GM23338 (cell line): Measurements from ENCODE around the gene TEX29.

Experiments used
- CREB1 ChIP-seq: fragments of 250-450 bp; sonication (Bioruptor Pico); IDR thresholded peaks from 2 replicates; pipeline ENCODE4 v1.5.0; 2020; ENCODE audit warnings: low read depth, mild to moderate bottlenecking, moderate library complexity
- EZH2 ChIP-seq: fragments of 200-600 bp; sonication (generic); IDR thresholded peaks from one replicate; pipeline ENCODE4 v1.8.0; 2017; ENCODE audit warnings: antibody characterized with exemption, mild to moderate bottlenecking, low read depth; ENCODE audit not compliant: unreplicated experiment
- EZH2phosphoT487 ChIP-seq: fragments of 200-600 bp; sonication (generic); IDR thresholded peaks from one replicate; pipeline ENCODE4 v1.8.1; 2018; ENCODE audit warnings: antibody characterized with exemption; ENCODE audit not compliant: unreplicated experiment
- POLR2AphosphoS5 ChIP-seq: IDR thresholded peaks from 2 replicates; pipeline ENCODE4 v1.6.1; 2016; ENCODE audit warnings: antibody characterized with exemption, low read depth
- ZNF114 ChIP-seq: fragments of 250-450 bp; sonication (Bioruptor Pico); IDR thresholded peaks from 2 replicates; pipeline ENCODE4 v1.5.0; 2020; ENCODE audit warnings: mild to moderate bottlenecking, moderate library complexity
- TF ChIP-seq, protein P1 (sequence below), 2 experiments: fragments of 200-600 bp in 1 of 2; sonication (generic) in 1 of 2; conservative IDR thresholded peaks; 2 replicates each; pipeline versions ENCODE4 v1.5.1 to v1.6.1; 2016 to 2017; ENCODE audit warnings: antibody characterized with exemption in 2 of 2, low read depth in 2 of 2, mild to moderate bottlenecking in 2 of 2, moderate library complexity in 1 of 2
- TF ChIP-seq, protein P2 (sequence below): IDR thresholded peaks from one replicate; pipeline ENCODE4 v1.6.1; 2018; ENCODE audit warnings: antibody characterized with exemption; ENCODE audit not compliant: unreplicated experiment
- TF ChIP-seq, protein P3 (sequence below): IDR thresholded peaks from 2 replicates; pipeline ENCODE4 v1.6.1; 2016; ENCODE audit warnings: antibody characterized with exemption
- TF ChIP-seq, protein P4 (sequence below): fragments of 250-450 bp; sonication (Bioruptor Pico); IDR thresholded peaks from 2 replicates; pipeline ENCODE4 v1.5.0; 2020; ENCODE audit warnings: mild to moderate bottlenecking, moderate library complexity

DNA sequence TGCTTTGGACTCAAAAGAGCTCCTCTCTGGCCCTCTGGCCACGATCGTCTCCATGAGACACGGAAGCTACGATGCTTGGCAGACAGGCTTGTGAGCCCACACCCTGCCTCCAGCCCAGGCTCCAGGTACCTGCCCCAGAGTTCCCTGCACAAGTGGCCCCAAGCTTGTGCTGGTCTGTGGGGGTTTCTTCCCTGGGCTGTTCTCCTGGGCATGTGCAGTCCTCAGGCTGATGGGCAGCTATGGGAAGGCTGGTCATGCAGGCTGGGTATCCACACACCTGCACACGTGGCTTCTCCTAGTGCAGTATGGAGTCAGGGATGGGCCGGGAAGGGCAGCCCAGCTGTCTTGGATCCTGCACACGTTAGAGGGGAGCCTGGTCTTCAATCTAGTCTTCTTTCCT lies 43.1 kb downstream of the TEX29 start:
- TF ChIP-seq, protein P1, sequence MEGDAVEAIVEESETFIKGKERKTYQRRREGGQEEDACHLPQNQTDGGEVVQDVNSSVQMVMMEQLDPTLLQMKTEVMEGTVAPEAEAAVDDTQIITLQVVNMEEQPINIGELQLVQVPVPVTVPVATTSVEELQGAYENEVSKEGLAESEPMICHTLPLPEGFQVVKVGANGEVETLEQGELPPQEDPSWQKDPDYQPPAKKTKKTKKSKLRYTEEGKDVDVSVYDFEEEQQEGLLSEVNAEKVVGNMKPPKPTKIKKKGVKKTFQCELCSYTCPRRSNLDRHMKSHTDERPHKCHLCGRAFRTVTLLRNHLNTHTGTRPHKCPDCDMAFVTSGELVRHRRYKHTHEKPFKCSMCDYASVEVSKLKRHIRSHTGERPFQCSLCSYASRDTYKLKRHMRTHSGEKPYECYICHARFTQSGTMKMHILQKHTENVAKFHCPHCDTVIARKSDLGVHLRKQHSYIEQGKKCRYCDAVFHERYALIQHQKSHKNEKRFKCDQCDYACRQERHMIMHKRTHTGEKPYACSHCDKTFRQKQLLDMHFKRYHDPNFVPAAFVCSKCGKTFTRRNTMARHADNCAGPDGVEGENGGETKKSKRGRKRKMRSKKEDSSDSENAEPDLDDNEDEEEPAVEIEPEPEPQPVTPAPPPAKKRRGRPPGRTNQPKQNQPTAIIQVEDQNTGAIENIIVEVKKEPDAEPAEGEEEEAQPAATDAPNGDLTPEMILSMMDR (conservative IDR thresholded peaks at IDR 0.05; ENCODE audit: low read depth in 2 of 2) = no peak
- TF ChIP-seq, protein P2, sequence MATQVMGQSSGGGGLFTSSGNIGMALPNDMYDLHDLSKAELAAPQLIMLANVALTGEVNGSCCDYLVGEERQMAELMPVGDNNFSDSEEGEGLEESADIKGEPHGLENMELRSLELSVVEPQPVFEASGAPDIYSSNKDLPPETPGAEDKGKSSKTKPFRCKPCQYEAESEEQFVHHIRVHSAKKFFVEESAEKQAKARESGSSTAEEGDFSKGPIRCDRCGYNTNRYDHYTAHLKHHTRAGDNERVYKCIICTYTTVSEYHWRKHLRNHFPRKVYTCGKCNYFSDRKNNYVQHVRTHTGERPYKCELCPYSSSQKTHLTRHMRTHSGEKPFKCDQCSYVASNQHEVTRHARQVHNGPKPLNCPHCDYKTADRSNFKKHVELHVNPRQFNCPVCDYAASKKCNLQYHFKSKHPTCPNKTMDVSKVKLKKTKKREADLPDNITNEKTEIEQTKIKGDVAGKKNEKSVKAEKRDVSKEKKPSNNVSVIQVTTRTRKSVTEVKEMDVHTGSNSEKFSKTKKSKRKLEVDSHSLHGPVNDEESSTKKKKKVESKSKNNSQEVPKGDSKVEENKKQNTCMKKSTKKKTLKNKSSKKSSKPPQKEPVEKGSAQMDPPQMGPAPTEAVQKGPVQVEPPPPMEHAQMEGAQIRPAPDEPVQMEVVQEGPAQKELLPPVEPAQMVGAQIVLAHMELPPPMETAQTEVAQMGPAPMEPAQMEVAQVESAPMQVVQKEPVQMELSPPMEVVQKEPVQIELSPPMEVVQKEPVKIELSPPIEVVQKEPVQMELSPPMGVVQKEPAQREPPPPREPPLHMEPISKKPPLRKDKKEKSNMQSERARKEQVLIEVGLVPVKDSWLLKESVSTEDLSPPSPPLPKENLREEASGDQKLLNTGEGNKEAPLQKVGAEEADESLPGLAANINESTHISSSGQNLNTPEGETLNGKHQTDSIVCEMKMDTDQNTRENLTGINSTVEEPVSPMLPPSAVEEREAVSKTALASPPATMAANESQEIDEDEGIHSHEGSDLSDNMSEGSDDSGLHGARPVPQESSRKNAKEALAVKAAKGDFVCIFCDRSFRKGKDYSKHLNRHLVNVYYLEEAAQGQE = no peak
- TF ChIP-seq POLR2AphosphoS5 = no peak
- no peak for TF ChIP-seq EZH2phosphoT487
- TF ChIP-seq CREB1 (CRISPR knock-in tag) = no peak
- no peak for TF ChIP-seq EZH2
- TF ChIP-seq, protein P3, sequence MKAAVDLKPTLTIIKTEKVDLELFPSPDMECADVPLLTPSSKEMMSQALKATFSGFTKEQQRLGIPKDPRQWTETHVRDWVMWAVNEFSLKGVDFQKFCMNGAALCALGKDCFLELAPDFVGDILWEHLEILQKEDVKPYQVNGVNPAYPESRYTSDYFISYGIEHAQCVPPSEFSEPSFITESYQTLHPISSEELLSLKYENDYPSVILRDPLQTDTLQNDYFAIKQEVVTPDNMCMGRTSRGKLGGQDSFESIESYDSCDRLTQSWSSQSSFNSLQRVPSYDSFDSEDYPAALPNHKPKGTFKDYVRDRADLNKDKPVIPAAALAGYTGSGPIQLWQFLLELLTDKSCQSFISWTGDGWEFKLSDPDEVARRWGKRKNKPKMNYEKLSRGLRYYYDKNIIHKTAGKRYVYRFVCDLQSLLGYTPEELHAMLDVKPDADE = no peak
- TF ChIP-seq, protein P4, sequence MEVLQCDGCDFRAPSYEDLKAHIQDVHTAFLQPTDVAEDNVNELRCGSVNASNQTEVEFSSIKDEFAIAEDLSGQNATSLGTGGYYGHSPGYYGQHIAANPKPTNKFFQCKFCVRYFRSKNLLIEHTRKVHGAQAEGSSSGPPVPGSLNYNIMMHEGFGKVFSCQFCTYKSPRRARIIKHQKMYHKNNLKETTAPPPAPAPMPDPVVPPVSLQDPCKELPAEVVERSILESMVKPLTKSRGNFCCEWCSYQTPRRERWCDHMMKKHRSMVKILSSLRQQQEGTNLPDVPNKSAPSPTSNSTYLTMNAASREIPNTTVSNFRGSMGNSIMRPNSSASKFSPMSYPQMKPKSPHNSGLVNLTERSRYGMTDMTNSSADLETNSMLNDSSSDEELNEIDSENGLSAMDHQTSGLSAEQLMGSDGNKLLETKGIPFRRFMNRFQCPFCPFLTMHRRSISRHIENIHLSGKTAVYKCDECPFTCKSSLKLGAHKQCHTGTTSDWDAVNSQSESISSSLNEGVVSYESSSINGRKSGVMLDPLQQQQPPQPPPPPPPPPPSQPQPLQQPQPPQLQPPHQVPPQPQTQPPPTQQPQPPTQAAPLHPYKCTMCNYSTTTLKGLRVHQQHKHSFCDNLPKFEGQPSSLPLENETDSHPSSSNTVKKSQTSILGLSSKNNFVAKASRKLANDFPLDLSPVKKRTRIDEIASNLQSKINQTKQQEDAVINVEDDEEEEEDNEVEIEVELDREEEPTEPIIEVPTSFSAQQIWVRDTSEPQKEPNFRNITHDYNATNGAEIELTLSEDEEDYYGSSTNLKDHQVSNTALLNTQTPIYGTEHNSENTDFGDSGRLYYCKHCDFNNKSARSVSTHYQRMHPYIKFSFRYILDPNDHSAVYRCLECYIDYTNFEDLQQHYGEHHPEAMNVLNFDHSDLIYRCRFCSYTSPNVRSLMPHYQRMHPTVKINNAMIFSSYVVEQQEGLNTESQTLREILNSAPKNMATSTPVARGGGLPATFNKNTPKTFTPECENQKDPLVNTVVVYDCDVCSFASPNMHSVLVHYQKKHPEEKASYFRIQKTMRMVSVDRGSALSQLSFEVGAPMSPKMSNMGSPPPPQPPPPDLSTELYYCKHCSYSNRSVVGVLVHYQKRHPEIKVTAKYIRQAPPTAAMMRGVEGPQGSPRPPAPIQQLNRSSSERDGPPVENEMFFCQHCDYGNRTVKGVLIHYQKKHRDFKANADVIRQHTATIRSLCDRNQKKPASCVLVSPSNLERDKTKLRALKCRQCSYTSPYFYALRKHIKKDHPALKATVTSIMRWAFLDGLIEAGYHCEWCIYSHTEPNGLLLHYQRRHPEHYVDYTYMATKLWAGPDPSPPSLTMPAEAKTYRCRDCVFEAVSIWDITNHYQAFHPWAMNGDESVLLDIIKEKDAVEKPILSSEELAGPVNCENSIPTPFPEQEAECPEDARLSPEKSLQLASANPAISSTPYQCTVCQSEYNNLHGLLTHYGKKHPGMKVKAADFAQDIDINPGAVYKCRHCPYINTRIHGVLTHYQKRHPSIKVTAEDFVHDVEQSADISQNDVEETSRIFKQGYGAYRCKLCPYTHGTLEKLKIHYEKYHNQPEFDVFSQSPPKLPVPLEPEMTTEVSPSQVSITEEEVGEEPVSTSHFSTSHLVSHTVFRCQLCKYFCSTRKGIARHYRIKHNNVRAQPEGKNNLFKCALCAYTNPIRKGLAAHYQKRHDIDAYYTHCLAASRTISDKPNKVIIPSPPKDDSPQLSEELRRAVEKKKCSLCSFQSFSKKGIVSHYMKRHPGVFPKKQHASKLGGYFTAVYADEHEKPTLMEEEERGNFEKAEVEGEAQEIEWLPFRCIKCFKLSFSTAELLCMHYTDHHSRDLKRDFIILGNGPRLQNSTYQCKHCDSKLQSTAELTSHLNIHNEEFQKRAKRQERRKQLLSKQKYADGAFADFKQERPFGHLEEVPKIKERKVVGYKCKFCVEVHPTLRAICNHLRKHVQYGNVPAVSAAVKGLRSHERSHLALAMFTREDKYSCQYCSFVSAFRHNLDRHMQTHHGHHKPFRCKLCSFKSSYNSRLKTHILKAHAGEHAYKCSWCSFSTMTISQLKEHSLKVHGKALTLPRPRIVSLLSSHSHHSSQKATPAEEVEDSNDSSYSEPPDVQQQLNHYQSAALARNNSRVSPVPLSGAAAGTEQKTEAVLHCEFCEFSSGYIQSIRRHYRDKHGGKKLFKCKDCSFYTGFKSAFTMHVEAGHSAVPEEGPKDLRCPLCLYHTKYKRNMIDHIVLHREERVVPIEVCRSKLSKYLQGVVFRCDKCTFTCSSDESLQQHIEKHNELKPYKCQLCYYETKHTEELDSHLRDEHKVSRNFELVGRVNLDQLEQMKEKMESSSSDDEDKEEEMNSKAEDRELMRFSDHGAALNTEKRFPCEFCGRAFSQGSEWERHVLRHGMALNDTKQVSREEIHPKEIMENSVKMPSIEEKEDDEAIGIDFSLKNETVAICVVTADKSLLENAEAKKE (CRISPR knock-in tag) = no peak
- no peak for TF ChIP-seq ZNF114 (CRISPR knock-in tag)
